Ovary (tissue), 3 donors: ENCODE data around the gene KCNJ8.

Experiments
- POLR2A ChIP-seq: fragments of 450-650 bp; IDR thresholded peaks from one replicate; pipeline ENCODE4 v1.6.1; 2017; ENCODE audit warnings: antibody characterized with exemption, mild to moderate bottlenecking, moderate library complexity
- TF ChIP-seq, protein P1 (sequence below), 3 donors: fragments of 450-650 bp in 2 of 3; fragments of 200-600 bp in 1 of 3; IDR thresholded peaks; one replicate each; pipeline versions ENCODE4 v1.5.1 to v1.8.0; 2016 to 2022; ENCODE audit warnings: antibody characterized with exemption in 3 of 3, mild to moderate bottlenecking in 1 of 3
- donor health status: DM: no; HTN: no; CAD: no.

DNA sequence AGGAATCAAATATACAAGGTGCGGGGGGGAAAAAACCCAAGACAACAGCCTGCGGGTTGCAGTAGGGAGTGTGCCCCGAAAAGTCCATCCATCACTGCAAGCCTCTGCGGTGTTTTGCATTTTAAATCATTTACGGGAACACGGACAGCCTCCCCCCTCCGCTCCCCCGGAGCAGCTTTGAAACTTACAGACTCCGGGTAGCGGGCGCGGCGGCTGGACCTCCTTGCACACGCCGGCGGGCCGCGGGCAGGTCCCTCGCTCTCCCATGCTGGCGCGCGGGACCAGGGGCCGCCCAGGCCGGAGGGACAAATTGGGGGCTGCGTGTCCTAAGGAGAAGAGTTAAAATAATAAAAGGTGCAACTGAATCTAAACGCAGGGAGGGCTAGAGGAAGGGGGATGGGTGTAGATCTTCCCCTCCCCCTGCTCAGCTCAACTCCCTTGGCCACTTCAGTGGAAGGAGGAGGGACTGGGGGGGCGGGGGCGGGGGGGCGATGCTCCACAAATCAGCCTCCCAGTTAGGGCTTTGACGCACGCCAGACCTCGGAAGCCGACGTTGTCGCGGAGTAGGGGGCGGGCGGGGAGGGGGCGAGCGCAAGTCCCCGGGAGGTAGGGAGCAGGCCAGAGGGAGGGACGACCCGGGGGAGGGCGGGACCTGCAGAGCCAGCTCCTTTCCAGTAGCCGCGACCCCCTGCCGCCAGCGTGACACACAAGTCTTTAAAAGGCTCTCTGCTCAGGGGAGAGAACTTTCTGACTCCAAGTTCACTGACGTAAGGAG lies at the start of gene KCNJ8:
- TF ChIP-seq, protein P1, sequence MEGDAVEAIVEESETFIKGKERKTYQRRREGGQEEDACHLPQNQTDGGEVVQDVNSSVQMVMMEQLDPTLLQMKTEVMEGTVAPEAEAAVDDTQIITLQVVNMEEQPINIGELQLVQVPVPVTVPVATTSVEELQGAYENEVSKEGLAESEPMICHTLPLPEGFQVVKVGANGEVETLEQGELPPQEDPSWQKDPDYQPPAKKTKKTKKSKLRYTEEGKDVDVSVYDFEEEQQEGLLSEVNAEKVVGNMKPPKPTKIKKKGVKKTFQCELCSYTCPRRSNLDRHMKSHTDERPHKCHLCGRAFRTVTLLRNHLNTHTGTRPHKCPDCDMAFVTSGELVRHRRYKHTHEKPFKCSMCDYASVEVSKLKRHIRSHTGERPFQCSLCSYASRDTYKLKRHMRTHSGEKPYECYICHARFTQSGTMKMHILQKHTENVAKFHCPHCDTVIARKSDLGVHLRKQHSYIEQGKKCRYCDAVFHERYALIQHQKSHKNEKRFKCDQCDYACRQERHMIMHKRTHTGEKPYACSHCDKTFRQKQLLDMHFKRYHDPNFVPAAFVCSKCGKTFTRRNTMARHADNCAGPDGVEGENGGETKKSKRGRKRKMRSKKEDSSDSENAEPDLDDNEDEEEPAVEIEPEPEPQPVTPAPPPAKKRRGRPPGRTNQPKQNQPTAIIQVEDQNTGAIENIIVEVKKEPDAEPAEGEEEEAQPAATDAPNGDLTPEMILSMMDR (IDR thresholded peaks at IDR 0.05): no peak
- TF ChIP-seq POLR2A: peak; percentile 36
